Suprapubic skin (tissue), 4 donors: ENCODE data around the gene E2F3. TPM values are rescaled to one million over a fixed set of nuclear protein-coding genes. Genes with fewer than 3 reads are reported as not detected.

ENCODE experiments used
- DNase-seq, 2 donors: peaks; one replicate each; pipeline ENCODE4 v3.0.0-alpha.2; 2019; ENCODE audit warnings: low spot score in 2 of 2
- H3K27ac ChIP-seq: fragments of 200-600 bp; sonication (generic); one replicate; pipeline ENCODE4 v1.5.1; 2019
- H3K27me3 ChIP-seq: fragments of 200-600 bp; sonication (generic); one replicate; pipeline ENCODE4 v1.5.1; 2019
- H3K36me3 ChIP-seq: fragments of 200-600 bp; sonication (generic); one replicate; pipeline ENCODE4 v1.5.1; 2019
- H3K4me1 ChIP-seq: fragments of 200-600 bp; sonication (generic); one replicate; pipeline ENCODE4 v1.5.1; 2019
- H3K4me3 ChIP-seq: fragments of 200-600 bp; sonication (generic); one replicate; pipeline ENCODE4 v1.5.1; 2019; ENCODE audit warnings: mild to moderate bottlenecking
- H3K9me3 ChIP-seq: fragments of 200-600 bp; sonication (generic); one replicate; pipeline ENCODE4 v1.5.1; 2019
- EP300 ChIP-seq: sonication (generic); formaldehyde crosslinking; IDR thresholded peaks from one replicate; pipeline ENCODE4 v1.6.1; 2017; ENCODE audit warnings: antibody characterized with exemption
- POLR2A ChIP-seq, 2 donors: fragments of 450-650 bp; IDR thresholded peaks; one replicate each; pipeline ENCODE4 v1.6.1; 2017; ENCODE audit warnings: antibody characterized with exemption in 2 of 2, mild to moderate bottlenecking in 2 of 2, moderate library complexity in 2 of 2
- POLR2AphosphoS5 ChIP-seq, 3 donors: sonication (generic); formaldehyde crosslinking; IDR thresholded peaks; one replicate each; pipeline ENCODE4 v1.6.1; 2017; ENCODE audit warnings: antibody characterized with exemption in 3 of 3
- WGBS: methylation state at CpG from one replicate; pipeline ENCODE4 v1.1.5; 2018; 5-methylcytosine and 5-hydroxymethylcytosine counted together
- total RNA-seq, 4 donors: library from RNA; depleted of rRNA; stranded (reverse); fragments of >200 nt; gene quantifications; one replicate each; pipeline ENCODE4 v1.1.0, GENCODE V29; 2016
- TF ChIP-seq, protein P1 (sequence below), 2 donors: fragments of 200-600 bp in 1 of 2; fragments of 450-650 bp in 1 of 2; sonication (generic) in 1 of 2; IDR thresholded peaks; one replicate each; pipeline ENCODE4 v1.5.1; 2016 to 2019; ENCODE audit warnings: antibody characterized with exemption in 2 of 2, mild to moderate bottlenecking in 1 of 2, moderate library complexity in 1 of 2

E2F3 gene
- total RNA-seq, 4 donors from 2014 or later, result 1.9 to 3.6 (median 2.9) TPM

- WGBS, result 98% methylated on average over 5 of the region's 5 CpGs
- Histone ChIP-seq H3K4me3 (no peak overlapping the region), H3K9me3 (no peaks in the 10 kb centered on the region), H3K4me1 (peaks cover 3% of the 10 kb centered on the region), H3K27me3 (no peaks in the 10 kb centered on the region), H3K27ac (no peak overlapping the region), H3K36me3 (no peaks in the 10 kb centered on the region)
- TF ChIP-seq EP300 (no peak), POLR2A (IDR thresholded peaks at IDR 0.05) (no peak), POLR2AphosphoS5 (IDR thresholded peaks at IDR 0.05) (no peak)
- TF ChIP-seq, protein P1, sequence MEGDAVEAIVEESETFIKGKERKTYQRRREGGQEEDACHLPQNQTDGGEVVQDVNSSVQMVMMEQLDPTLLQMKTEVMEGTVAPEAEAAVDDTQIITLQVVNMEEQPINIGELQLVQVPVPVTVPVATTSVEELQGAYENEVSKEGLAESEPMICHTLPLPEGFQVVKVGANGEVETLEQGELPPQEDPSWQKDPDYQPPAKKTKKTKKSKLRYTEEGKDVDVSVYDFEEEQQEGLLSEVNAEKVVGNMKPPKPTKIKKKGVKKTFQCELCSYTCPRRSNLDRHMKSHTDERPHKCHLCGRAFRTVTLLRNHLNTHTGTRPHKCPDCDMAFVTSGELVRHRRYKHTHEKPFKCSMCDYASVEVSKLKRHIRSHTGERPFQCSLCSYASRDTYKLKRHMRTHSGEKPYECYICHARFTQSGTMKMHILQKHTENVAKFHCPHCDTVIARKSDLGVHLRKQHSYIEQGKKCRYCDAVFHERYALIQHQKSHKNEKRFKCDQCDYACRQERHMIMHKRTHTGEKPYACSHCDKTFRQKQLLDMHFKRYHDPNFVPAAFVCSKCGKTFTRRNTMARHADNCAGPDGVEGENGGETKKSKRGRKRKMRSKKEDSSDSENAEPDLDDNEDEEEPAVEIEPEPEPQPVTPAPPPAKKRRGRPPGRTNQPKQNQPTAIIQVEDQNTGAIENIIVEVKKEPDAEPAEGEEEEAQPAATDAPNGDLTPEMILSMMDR (IDR thresholded peaks at IDR 0.05), result no peak
- DNase-seq, result no peak
Observed at GRCh38 chr6:20412682-20413073, 11.0 kb downstream of the E2F3 start.

DNA sequence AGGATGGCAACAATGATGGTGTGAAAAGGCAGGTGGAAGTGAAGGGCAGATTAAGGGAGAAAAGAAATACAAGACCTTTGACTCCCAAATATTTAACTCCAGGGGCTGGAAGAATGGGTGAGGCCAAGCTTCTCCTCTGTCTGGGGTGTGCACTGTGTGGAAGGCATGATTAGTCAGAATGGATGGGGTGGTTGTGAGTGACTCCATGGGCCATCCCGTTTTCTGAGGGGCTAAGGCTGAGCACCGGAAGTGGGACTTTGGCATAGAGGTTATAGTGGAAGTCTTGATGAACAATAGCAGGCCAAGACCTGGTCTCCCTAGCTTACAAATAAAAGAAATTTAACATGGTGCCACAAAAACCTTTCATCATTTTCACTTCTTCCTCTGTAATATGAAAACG, 12.1 kb downstream of the E2F3 start:
- DNase-seq, result no peak
- no peaks in the 10 kb centered on the region for H3K36me3 ChIP-seq
- no peaks in the 10 kb centered on the region for H3K27me3 ChIP-seq
- peaks cover 3% of the 10 kb centered on the region for H3K4me1 ChIP-seq
- H3K4me3 ChIP-seq, result no peak overlapping the region
- no peak overlapping the region for H3K27ac ChIP-seq
- H3K9me3 ChIP-seq, result no peaks in the 10 kb centered on the region
- WGBS, result 80% methylated on average over 3 of the region's 3 CpGs
- TF ChIP-seq POLR2A (IDR thresholded peaks at IDR 0.05) (no peak), EP300 (no peak), POLR2AphosphoS5 (IDR thresholded peaks at IDR 0.05) (no peak)
- TF ChIP-seq, protein P1 (IDR thresholded peaks at IDR 0.05), result no peak

DNA sequence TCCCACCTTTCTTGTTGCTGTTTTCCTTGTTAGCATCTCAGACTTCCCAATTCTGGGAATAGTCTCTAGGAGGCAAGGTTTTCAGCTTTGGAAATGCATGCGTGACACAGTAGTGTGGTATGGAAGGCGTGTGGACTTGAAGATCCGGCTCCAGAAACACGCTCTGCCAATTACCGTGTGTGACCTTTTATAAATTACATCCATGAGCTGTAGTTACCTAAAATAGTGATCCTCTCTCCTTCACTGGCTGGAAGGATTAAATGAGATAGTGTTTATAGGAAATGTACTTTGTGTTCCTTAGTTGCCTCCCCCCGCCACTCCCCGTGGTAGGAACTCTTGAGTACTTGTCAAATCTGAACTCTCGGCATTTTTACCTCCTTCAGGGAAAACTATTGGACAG, 13.0 kb downstream of the E2F3 start:
- Histone ChIP-seq H3K9me3 (no peaks in the 10 kb centered on the region), H3K27me3 (no peaks in the 10 kb centered on the region), H3K27ac (no peak overlapping the region), H3K4me1 (peaks cover 3% of the 10 kb centered on the region), H3K4me3 (no peak overlapping the region), H3K36me3 (no peaks in the 10 kb centered on the region)
- 87% methylated on average over 8 of the region's 8 CpGs for WGBS
- DNase-seq, result no peak
- TF ChIP-seq, protein P1 (IDR thresholded peaks at IDR 0.05), result no peak
- no peak for TF ChIP-seq POLR2A (IDR thresholded peaks at IDR 0.05)
- TF ChIP-seq EP300, result no peak
- TF ChIP-seq POLR2AphosphoS5 (IDR thresholded peaks at IDR 0.05), result no peak

DNA sequence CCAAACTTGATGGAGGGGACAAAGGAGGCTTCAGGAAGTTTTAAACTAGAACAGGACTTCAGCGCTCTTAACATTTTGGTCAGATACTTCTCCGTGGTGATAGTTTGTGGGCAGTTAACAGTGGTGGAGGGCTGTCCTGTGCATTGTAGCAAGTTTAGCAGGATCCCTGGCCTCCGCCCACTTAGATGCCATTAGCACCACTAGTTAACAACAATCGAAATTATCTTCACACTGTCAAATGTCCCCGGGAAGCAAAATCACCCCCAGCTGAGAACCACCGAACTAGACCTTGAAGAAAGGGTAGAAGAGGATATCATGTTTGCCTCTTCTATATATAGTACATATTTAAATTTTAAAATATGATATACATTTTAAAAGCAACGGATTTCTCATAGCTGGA, 13.6 kb downstream of the E2F3 start:
- Histone ChIP-seq H3K4me1 (peaks cover 3% of the 10 kb centered on the region), H3K27ac (no peak overlapping the region), H3K9me3 (no peaks in the 10 kb centered on the region), H3K4me3 (no peak overlapping the region), H3K27me3 (no peaks in the 10 kb centered on the region), H3K36me3 (no peaks in the 10 kb centered on the region)
- TF ChIP-seq POLR2A (IDR thresholded peaks at IDR 0.05) (no peak), POLR2AphosphoS5 (IDR thresholded peaks at IDR 0.05) (no peak)
- DNase-seq, result no peak
- 88% methylated on average over 7 of the region's 7 CpGs for WGBS

GRCh38 chr6:20415712-20416454, 14.2 kb downstream of the E2F3 start:
- no peak for DNase-seq
- Histone ChIP-seq H3K4me1 (peaks cover 3% of the 10 kb centered on the region), H3K4me3 (no peak overlapping the region), H3K27ac (no peak overlapping the region), H3K9me3 (no peaks in the 10 kb centered on the region), H3K27me3 (no peaks in the 10 kb centered on the region), H3K36me3 (no peaks in the 10 kb centered on the region)
- TF ChIP-seq, protein P1 (IDR thresholded peaks at IDR 0.05), result no peak
- TF ChIP-seq POLR2AphosphoS5 (IDR thresholded peaks at IDR 0.05) (no peak), EP300 (no peak), POLR2A (IDR thresholded peaks at IDR 0.05) (no peak)
- WGBS, result 69% methylated on average over 6 of the region's 6 CpGs
